Amygdala (tissue), 56 donors: ENCODE results near the gene ABCC10.
A peak's percentile ranks its signal among the peaks of the same experiment; 100 is the strongest.
"Not testable (repeated sequence)": the region's sequence is repeated elsewhere in the genome, so short reads cannot be mapped to it uniquely, and the experiment has no call there.

ENCODE experiments used
- DNase-seq, 56 donors: peaks; one replicate each; lab custom pipeline; 2025; lab: John Stamatoyannopoulos, UW

The ABCC10 gene

DNA sequence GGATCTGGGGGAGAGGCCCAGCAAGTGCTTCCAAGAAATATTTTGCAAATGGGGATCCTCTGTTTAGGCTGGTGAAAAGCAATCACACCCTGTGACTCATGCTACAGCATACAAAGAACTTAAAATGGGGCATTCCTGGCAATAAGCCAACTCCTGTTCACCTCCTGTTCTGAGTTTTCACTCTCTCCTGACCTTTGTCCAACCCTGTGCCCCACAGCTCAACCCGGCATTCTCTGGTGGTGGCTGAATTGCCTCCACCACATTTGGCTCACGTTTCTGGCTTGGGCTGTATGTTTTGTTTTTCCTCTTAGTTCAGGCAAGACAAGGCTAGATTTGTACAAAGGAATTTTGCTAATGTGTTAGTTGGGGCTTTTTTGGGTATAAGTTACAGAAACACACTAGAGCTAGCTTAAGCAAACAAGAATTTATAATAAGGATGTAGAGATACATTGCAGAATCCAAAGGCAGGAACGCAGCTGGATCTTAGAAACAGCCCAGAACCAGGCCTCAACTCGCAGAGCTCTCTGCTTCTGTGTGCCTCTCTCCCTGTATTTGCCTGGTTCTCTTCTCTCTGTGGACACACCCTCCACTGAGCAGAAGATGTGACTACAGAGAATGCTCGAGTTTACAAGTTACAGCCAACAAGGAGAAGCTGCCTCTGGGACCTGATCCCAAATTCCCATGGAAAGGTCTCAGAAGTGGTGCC lies 9.4 kb downstream of the ABCC10 start:
- DNase-seq: peak in 1 of 56 donors; percentile 12

GRCh38 chr6:43437700-43438099 lies 10.4 kb downstream of the ABCC10 start:
- no peak for DNase-seq

DNA sequence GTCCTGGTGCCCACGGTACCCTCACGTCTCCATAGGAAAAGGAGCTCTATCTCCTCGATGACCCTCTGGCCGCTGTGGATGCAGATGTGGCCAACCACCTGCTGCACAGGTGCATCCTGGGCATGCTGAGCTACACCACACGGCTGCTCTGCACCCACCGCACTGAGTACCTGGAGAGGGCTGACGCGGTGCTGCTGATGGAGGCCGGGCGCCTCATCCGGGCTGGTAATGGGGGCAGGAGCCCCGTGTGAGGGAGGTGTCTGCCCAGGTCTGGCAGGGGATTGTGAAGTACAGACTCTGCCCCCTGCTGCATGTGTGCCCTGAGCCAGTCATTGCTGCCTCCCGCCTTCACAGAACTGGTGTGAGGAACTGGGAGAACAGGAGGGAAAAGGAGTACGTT lies 15.6 kb downstream of the ABCC10 start:
- DNase-seq: no peak

DNA sequence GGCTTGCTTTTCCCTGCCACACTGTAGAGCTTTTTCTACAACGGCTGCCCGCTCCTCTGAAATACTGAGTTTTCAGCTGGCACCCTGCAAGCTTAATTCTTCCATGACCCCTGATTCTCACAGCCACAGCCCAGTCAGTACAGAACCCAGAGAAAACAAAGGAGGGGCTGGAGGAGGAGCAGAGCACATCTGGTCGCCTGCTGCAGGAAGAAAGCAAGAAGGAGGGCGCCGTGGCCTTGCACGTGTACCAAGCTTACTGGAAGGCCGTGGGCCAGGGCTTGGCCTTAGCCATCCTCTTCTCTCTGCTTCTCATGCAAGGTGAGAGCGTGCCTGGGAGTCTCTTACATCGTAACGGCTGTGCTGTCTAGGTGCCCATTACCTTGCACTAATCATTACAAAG lies 16.7 kb downstream of the ABCC10 start:
- DNase-seq: no peak

GRCh38 chr6:43444582-43444981 lies 17.2 kb downstream of the ABCC10 start:
- DNase-seq: peak in 9 of 56 donors; percentile 6 to 35 (median 19)

GRCh38 chr6:43445576-43445975 lies 18.2 kb downstream of the ABCC10 start:
- no peak for DNase-seq

DNA sequence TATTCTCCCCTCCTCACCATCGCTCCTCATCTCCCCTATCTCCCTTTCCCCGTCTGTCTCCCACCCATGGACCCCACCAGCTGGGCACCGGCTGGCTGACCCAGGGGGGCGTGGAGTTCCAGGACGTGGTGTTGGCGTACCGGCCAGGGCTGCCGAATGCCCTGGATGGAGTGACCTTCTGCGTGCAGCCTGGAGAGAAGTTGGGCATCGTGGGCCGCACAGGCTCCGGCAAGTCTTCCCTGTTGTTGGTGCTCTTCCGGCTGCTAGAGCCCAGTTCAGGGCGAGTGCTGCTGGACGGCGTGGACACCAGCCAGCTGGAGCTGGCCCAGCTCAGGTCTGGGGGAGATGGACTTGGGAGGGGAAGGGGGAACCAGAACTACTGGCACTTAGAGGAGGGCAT lies 20.3 kb downstream of the ABCC10 start:
- DNase-seq: no peak

- no peak for DNase-seq
These were observed 21.6 kb downstream of the ABCC10 start for GRCh38 chr6:43448916-43449315.

DNA sequence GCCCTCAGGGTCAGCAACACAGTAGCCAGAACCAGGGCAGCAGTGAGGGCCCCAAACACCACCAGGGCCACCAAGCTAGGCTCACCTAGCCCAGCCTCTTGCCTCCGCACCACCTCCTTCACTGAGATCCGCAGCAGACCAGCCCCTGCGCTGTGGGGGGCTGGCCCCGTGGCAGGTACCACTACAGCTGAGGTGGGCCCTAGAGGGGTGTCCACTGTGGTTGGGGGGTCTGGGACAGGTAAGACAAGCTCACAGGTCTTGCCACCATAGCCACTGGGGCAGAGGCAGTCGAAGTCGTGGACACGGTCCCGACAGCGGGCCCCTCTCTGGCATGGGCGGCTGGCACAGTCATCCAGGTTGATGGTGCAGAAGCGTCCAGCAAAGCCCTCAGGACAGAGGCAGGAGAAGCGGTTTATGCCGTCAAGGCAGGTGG lies 23.4 kb downstream of the ABCC10 start:
- no peak for DNase-seq

GRCh38 chr6:43451348-43451747 lies 24.0 kb downstream of the ABCC10 start:
- no peak for DNase-seq

GRCh38 chr6:43451939-43452338 lies 24.6 kb downstream of the ABCC10 start:
- no peak for DNase-seq

- no peak for DNase-seq
These were observed 25.6 kb downstream of the ABCC10 start for GRCh38 chr6:43452896-43453295.

- DNase-seq: no peak
These were observed 26.5 kb downstream of the ABCC10 start for GRCh38 chr6:43453831-43454230.

- DNase-seq: peak in 16 of 56 donors; percentile 38 to 87 (median 64)
These were observed 27.0 kb downstream of the ABCC10 start for GRCh38 chr6:43454290-43454695.

DNA sequence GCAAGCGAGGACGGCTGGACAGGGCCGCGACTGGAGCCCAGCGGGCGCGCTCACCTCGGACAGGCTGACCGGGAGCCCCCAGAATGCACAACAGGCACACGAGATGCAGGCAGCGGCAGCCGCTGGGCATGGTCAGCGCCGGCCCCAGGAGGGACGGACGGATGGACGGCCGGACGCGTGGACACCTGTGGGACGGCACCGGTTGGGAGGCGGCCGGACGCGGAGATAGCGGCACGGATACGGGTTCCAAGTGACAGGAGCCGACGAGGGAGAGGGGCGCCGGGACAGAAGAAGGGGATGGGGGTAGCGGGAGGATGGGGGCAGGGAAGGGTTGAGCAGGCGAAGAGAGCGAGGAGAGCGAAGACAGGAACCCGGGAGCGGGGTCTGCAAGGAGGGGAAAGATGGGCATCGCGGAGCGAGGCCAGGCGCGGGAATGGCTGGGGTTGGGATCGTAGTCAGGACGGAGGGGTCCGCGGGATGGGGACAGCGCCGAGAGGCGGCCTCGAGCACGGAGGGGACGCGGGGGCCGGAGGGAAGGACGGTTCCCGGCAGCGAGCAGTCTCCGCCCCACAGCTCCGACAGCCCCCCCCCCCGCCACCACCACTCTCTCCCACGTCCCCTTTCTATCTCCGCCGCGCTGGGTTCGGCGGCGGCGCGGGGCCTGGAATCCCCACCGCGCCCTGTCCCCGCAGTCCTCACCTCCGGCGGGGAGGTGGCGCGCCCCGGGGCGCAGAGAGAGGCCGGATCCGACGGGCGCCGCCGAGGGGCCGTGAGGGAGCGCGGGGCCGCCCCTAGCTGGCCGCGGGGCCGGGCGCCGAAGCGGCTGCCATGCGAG lies 27.6 kb downstream of the ABCC10 start:
- DNase-seq: peak in 45 of 56 donors; percentile 13 to 90 (median 59)

GRCh38 chr6:43455531-43456428 lies 28.4 kb downstream of the ABCC10 start, which contains the start of gene DLK2:
Gene DLK2 (minus strand): TSS chr6:43455548. CDS start chr6:43454825, 723 bp downstream.
- peak in 25 of 56 donors; percentile 2 to 45 (median 27) for DNase-seq

- DNase-seq: peak in 1 of 56 donors; percentile 1
These were observed 30.3 kb downstream of the ABCC10 start for GRCh38 chr6:43457643-43458042.

DNA sequence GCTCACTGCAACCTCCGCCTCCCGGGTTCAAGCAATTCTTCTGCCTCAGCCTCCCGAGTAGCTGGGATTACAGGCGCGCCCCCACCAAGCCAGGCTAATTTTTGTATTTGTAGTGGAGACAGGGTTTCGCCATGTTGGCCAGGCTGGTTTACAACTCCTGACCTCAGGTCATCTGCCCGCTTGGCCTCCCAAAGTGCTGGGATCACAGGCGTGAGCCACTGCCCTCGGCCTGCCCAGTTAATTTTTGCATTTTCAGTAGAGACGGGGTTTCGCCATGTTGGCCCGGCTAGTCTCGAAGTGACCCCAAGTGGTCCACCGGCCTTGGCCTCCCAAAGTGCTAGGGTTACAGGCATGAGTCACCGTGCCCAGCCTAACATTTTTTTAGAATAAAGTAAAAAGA lies 30.8 kb downstream of the ABCC10 start:
- DNase-seq: not testable (repeated sequence)

DNA sequence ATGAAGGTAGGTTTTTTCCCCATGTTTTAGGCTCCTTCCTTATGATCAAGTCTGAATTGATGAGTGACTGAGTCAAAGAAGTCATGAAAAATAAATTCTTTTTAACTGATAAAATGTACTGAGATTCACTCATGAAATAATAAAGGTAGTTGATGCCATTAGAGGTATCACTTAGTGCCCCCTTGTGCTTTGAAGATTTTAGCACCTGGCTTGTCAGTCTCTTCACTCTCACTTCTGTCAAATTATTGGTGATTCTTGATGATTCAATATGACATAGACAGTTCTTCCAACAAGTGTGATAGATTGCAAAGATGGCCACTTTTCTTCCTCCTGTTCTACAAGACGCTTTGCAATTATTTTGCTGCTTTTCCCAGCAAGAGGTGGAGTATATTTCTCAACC lies 32.2 kb downstream of the ABCC10 start:
- DNase-seq: no peak

GRCh38 chr6:43460032-43460431 lies 32.7 kb downstream of the ABCC10 start:
- no peak for DNase-seq

DNA sequence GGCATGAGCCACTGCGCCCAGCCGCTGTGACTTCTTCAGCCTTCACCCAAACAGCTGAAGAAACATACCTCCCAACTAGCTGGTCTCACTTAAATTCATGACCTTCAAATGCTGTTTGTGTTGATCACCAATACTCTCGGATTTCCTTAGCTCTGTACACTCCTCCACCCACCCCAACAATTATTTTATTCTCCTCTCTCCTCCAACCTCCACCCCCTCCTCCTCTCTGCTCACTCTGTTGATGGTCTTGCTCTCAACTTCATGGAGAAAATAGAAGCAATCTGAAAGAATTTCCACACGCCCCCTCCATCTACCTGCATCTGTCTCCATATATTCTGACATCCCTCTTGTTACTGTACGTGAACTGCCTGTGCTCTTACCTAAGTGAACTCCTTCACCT lies 34.6 kb downstream of the ABCC10 start:
- DNase-seq: no peak
